Fibroblast of villous mesenchyme (primary cell): ENCODE measurements around the gene FTO. TPM values are rescaled to one million over a fixed set of nuclear protein-coding genes. Genes with fewer than 3 reads are reported as not detected.

Experiments
- DNase-seq: peaks from one replicate; pipeline ENCODE4 v3.0.0-alpha.2; 2010; ENCODE audit warnings: low read depth
- H3K4me3 ChIP-seq: 2 replicates; pipeline ENCODE4 v1.5.1; 2011; ENCODE audit warnings: low read depth, mild to moderate bottlenecking, low read length
- CTCF ChIP-seq: IDR thresholded peaks from 2 replicates; pipeline ENCODE4 v1.5.1; 2012; ENCODE audit warnings: low read depth, mild to moderate bottlenecking, low read length; ENCODE audit not compliant: insufficient read depth
- total RNA-seq: library from RNA; depleted of rRNA; stranded (reverse); fragments of >200 nt; gene quantifications from 2 replicates; pipeline ENCODE4 v1.2.3, GENCODE V29; 2012

Gene FTO
- total RNA-seq, 1 donor: 157 TPM

- DNase-seq: peak; percentile 96
- no peak for TF ChIP-seq CTCF
- H3K4me3 ChIP-seq: no peak overlapping the region
Observed at GRCh38 chr16:53817117-53817755, 113.3 kb downstream of the FTO start.

GRCh38 chr16:53817812-53818550 is 114.0 kb downstream of the FTO start:
- TF ChIP-seq CTCF: no peak
- no peak overlapping the region for H3K4me3 ChIP-seq
- DNase-seq: peak; percentile 39

- H3K4me3 ChIP-seq: no peak overlapping the region
- DNase-seq: peak; percentile 19
- TF ChIP-seq CTCF: no peak
Observed at GRCh38 chr16:53821487-53821886, 117.5 kb downstream of the FTO start.

- peak; percentile 58 for DNase-seq
- no peak overlapping the region for H3K4me3 ChIP-seq
- peak; percentile 16 for TF ChIP-seq CTCF
Observed at GRCh38 chr16:53821957-53822625, 118.1 kb downstream of the FTO start.

- TF ChIP-seq CTCF: no peak
- DNase-seq: no peak
- no peak overlapping the region for H3K4me3 ChIP-seq
Observed at GRCh38 chr16:53822936-53823529, 119.1 kb downstream of the FTO start.

- no peak for TF ChIP-seq CTCF
- no peak for DNase-seq
- no peak overlapping the region for H3K4me3 ChIP-seq
Observed at GRCh38 chr16:53826658-53827057, 122.7 kb downstream of the FTO start.
